ENCODE data around the gene PTPN21. TPM values are rescaled to one million over a fixed set of nuclear protein-coding genes. Genes with fewer than 3 reads are reported as not detected.

The PTPN21 gene
- total RNA-seq, 1 donor from 2014 or later = 18.1 TPM

GRCh38 chr14:88430976-88431375 lies 123.8 kb downstream of the PTPN21 start:
- H3K4me1 ChIP-seq = no peaks in the 10 kb centered on the region
- intact Hi-C loops (cut with DNase I) = no loop called here
- H3K4me3 ChIP-seq = no peak overlapping the region
- no peak for DNase-seq (ENCODE audit: low spot score in 2 of 2)
- H3K27ac ChIP-seq = no peak overlapping the region
- no peak for TF ChIP-seq CTCF (IDR thresholded peaks at IDR 0.05)
- H3K27me3 ChIP-seq = no peaks in the 10 kb centered on the region
- H3K9me3 ChIP-seq = no peaks in the 10 kb centered on the region
- peaks cover 2 to 3% of the 10 kb centered on the region in 2 donors for H3K36me3 ChIP-seq

- H3K9me3 ChIP-seq = no peaks in the 10 kb centered on the region
- H3K27ac ChIP-seq = no peak overlapping the region
- H3K4me1 ChIP-seq = no peaks in the 10 kb centered on the region
- no peaks in the 10 kb centered on the region for H3K27me3 ChIP-seq
- no peaks in the 10 kb centered on the region for H3K36me3 ChIP-seq
- no peak overlapping the region for H3K4me3 ChIP-seq
- intact Hi-C loops (cut with DNase I) = no loop called here
- DNase-seq (ENCODE audit: low spot score in 2 of 2) = no peak
- no peak for TF ChIP-seq CTCF (IDR thresholded peaks at IDR 0.05)
These were observed 128.5 kb downstream of the PTPN21 start for GRCh38 chr14:88426271-88426670.

GRCh38 chr14:88424573-88424972 lies 130.2 kb downstream of the PTPN21 start:
- DNase-seq (ENCODE audit: low spot score in 2 of 2) = no peak
- peaks cover 0 to 5% of the 10 kb centered on the region in 2 donors for H3K36me3 ChIP-seq
- no peaks in the 10 kb centered on the region for H3K27me3 ChIP-seq
- no peak overlapping the region for H3K27ac ChIP-seq
- H3K9me3 ChIP-seq = no peaks in the 10 kb centered on the region
- H3K4me1 ChIP-seq = no peaks in the 10 kb centered on the region
- H3K4me3 ChIP-seq = no peak overlapping the region
- TF ChIP-seq CTCF (IDR thresholded peaks at IDR 0.05) = no peak
- intact Hi-C loops (cut with DNase I) = no loop called here

GRCh38 chr14:88422919-88423650 lies 131.7 kb downstream of the PTPN21 start:
- H3K4me1 ChIP-seq = no peaks in the 10 kb centered on the region
- no peak for DNase-seq (ENCODE audit: low spot score in 2 of 2)
- H3K27me3 ChIP-seq = no peaks in the 10 kb centered on the region
- no peak for TF ChIP-seq CTCF (IDR thresholded peaks at IDR 0.05)
- peaks cover 8 to 13% of the 10 kb centered on the region in 2 donors for H3K36me3 ChIP-seq
- H3K4me3 ChIP-seq = no peak overlapping the region
- intact Hi-C loops (cut with DNase I) = no loop called here
- no peak overlapping the region for H3K27ac ChIP-seq
- H3K9me3 ChIP-seq = peaks cover 0 to 5% of the 10 kb centered on the region in 2 donors

GRCh38 chr14:88422047-88422446 lies 132.8 kb downstream of the PTPN21 start:
- no peaks in the 10 kb centered on the region for H3K4me1 ChIP-seq

More at GRCh38 chr14:88422047-88422446, 132.8 kb downstream of the PTPN21 start:
- H3K27ac ChIP-seq = no peak overlapping the region
- intact Hi-C loops (cut with DNase I) = no loop called here
- no peak overlapping the region for H3K4me3 ChIP-seq
- no peaks in the 10 kb centered on the region for H3K27me3 ChIP-seq
- peaks cover 0 to 14% of the 10 kb centered on the region in 2 donors for H3K9me3 ChIP-seq
- peaks cover 18 to 22% of the 10 kb centered on the region in 2 donors for H3K36me3 ChIP-seq
- DNase-seq (ENCODE audit: low spot score in 2 of 2) = no peak
- TF ChIP-seq CTCF (IDR thresholded peaks at IDR 0.05) = no peak
